H54 (cell line): ENCODE data around the gene PEX11A.
"Not testable (repeated sequence)": the region's sequence is repeated elsewhere in the genome, so short reads cannot be mapped to it uniquely, and the experiment has no call there.

Experiments used
- DNase-seq: peaks from one replicate; pipeline ENCODE4 v3.0.0; 2011; ENCODE audit warnings: low spot score, mixed read lengths; ENCODE audit not compliant: insufficient read length
- FAIRE-seq: peaks from 3 replicates; lab custom pipeline; 2011; peaks lifted over from hg19 to GRCh38; lab: Jason Lieb, UNC
- POLR2A ChIP-seq: IDR thresholded peaks from 2 replicates; pipeline ENCODE4 v1.6.1; 2011; ENCODE audit warnings: low read depth, mild to moderate bottlenecking, low read length

The PEX11A gene

DNA sequence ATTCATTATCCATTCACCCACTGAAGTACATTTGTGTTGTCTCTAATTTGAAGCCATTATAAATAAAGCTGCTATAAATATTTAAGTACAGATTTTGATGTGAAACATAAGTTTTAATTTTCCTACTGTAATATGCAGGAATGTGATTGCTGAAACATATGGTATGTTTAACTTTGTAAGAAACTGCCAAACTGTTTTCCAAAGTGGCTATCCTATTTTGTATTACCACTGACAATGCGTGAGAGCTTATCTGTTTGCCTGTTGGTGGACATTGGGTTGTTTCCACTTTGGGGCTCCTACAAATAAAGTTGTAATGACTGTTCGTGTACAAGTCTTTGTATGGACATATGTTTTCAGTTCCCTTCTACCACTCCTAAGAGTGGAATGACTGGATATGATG is 2.5 kb upstream of the PEX11A start:
- no peak for TF ChIP-seq POLR2A
- FAIRE-seq (no peak), DNase-seq (no peak)

DNA sequence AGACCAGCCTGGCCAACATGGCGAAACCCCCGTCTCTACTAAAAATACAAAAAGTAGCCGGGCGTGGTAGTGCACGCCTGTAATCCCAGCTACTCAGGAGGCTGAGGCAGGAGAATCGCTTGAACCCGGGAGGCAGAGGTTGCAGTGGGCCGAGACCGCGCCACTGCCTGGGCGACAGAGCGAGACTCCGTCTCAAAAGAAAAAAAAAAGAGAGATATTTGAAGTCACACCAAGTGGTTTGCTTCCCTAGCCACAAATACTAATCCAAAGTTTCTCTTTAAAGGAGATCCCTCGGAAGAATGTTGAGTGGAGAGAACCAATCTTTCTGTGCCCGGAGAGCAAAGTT is 651 bp downstream of the PEX11A start:
- FAIRE-seq, DNase-seq: not testable (repeated sequence)

GRCh38 chr15:89686522-89686921 is 4.0 kb downstream of the PEX11A start:
- DNase-seq (no peak), FAIRE-seq (no peak)
- no peak for TF ChIP-seq POLR2A

- no peak for FAIRE-seq
- TF ChIP-seq POLR2A = no peak
- no peak for DNase-seq
These were observed 4.6 kb downstream of the PEX11A start for GRCh38 chr15:89685995-89686394.

- FAIRE-seq (no peak), DNase-seq (no peak)
- TF ChIP-seq POLR2A = no peak
These were observed 9.4 kb downstream of the PEX11A start for GRCh38 chr15:89681146-89681545.

DNA sequence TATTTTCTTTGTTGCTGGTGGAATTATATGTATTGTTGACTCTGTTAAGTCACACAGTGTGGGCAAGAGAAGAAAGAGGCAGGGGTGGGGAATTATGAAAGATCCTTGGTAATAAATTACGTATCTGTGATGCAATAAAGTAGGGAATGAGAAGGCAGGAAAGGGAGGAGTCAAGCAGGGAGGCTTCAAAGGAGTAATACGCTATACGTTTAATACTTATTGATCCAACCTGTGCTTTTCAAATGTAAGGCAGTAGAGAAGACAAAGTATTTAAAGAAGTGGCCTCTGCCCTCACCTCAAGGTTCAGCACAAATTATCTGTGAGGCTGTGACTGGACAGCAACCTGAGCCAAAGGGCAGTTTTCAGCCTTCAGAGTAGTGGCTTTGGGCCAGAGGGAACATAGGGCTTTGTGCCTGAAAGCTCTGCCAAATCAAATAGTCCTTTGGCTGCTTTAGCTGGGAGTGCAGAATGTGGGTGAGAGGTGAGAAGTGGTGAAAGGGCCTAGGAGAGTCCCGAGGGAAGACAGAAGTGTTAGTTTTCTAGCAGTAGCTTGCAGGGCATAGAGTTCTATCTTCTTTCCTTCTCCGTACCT is 10.2 kb downstream of the PEX11A start:
- DNase-seq (no peak), FAIRE-seq (no peak)
- no peak for TF ChIP-seq POLR2A

GRCh38 chr15:89679212-89679611 is 11.3 kb downstream of the PEX11A start, which contains the start of gene PLIN1:
PLIN1 (minus strand) TSS chr15:89679367; CDS start chr15:89677489, 1,878 bp downstream.
- DNase-seq (no peak), FAIRE-seq (no peak)
- no peak for TF ChIP-seq POLR2A

- no peak for FAIRE-seq
- no peak for DNase-seq
- TF ChIP-seq POLR2A = no peak
These were observed 13.2 kb downstream of the PEX11A start for GRCh38 chr15:89677381-89677780.

- no peak for FAIRE-seq
- DNase-seq = no peak
- no peak for TF ChIP-seq POLR2A
These were observed 14.9 kb downstream of the PEX11A start for GRCh38 chr15:89675606-89676005.

GRCh38 chr15:89674526-89674925 is 16.0 kb downstream of the PEX11A start:
- FAIRE-seq (no peak), DNase-seq (no peak)
- TF ChIP-seq POLR2A = no peak

DNA sequence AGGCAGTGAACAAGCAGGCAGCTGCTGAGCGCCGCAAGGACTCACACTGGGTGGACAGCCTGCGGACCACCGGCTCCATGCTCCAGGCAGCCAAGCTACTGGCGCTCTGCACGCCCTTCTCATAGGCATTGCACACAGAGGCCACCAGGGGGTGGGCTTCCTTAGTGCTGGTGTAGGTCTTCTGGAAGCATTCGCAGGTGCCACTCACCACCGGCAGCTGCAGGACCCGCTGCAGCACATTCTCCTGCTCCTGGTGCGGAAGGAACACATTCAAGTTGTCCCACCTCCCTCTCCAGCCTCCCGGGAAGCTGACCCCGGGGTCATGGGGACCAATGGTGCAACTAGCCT is 17.4 kb downstream of the PEX11A start:
- TF ChIP-seq POLR2A = no peak
- DNase-seq (no peak), FAIRE-seq (no peak)

DNA sequence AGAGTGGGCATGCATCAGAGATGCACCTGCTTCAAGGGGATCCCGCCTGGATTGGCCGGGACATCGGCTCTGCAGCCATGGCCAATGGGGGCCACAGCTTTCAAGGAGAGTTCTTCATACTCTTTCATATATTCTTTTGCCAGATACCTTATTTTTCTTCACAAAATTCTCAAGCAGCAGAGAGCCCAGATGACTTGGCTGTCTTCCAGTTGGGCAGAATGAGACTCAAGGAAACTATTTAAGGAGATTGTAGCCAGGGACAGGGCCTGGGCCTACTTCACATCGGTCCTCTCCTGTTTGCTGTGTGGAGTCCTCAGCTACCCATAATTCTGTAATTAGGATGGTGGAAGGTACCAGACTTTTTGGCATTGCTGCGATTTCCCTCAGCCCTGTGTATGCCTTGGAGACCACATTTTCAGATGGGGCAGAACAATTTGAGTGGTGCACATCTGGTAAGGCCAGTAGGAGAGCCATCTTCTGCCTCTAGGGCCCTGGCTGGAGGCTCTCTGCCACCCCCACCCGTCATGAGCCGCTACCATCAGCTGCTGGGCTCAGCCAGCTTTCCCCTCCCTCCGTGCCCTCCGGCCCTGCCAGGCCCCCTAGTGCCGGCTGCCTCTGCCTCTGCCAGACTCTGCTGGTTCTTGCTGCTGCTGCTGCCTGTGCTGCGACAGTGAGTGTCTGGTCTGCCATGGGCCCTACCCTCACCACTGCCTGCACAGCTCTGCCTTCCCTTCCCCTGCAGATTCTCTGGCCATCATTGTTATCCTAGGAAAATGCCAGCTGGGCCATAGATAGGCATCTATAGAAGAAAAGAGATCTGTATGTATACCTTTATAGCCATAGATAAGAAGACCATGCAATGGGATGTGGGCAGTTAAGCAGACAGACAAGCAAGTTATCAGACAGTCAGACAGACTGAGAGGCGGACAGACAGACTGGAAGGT is 18.1 kb downstream of the PEX11A start:
- DNase-seq (no peak), FAIRE-seq (no peak)
- TF ChIP-seq POLR2A = no peak

DNA sequence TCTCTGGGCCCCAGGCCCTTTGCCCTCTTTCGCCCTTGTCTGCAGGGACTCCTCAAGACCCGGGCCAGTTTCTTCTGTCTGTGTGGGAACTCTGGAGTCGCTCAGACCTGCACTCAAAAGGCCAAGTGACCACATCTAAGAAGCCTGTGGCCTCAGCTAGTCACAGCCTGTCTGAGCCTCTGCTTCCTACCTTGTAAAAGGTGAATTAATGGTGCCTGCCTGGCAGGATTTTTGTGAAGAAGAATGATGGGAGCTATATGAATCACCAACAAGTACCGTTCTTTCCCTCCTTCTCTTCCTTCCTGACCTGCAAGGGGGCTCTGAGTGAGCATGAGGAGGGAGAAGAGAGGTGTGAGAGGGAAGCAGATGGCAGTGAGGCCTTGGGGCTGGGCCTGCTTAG is 18.9 kb downstream of the PEX11A start:
- no peak for TF ChIP-seq POLR2A
- FAIRE-seq = no peak
- no peak for DNase-seq

DNA sequence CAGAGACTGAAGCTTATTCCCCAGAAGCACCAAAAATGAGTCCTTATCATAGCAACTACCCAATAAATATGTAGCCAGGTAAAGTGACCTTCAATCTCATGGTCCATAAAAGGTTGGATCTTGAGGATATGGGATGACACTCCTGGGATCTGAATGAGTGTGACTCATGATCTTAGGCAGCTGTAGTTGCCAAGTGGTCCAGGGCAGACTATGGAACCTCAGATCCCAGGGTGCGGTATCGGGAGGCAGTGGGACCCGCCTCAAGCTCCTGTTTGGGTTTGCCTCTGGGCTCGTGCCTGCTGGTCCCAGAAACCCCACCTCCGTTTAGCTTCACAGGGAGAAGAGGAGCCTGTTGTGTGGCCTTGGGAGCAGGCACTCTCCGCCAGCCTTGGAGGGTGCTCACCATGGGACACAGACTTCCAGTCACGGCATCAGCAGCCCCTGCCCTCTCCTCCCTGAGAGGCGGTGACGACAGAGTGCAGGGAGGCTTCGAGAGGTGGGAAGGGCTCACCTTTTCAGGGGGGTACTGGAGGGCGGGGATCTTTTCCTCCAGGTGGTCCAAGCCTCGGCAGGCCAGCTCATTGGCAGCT is 19.5 kb downstream of the PEX11A start:
- FAIRE-seq = no peak
- DNase-seq = no peak
- no peak for TF ChIP-seq POLR2A
